Stomach (tissue), 9 donors: ENCODE measurements around the gene ADAMTS12. TPM values are rescaled to one million over a fixed set of nuclear protein-coding genes. Genes with fewer than 3 reads are reported as not detected.

Experiments
- DNase-seq, 2 donors: peaks; one replicate each; pipeline versions ENCODE4 v3.0.0 to v3.0.0-alpha.2; 2013 to 2019
- H3K27ac ChIP-seq, 5 donors: fragments of 200-600 bp in 4 of 5; sonication (generic) in 4 of 5; one replicate each; pipeline ENCODE4 v1.5.1; 2013 to 2019; ENCODE audit warnings: mild to moderate bottlenecking in 1 of 5, moderate library complexity in 1 of 5
- H3K27me3 ChIP-seq, 3 donors: fragments of 200-600 bp; sonication (generic); one replicate each; pipeline ENCODE4 v1.5.1; 2017 to 2019; ENCODE audit warnings: mixed run types in 1 of 3
- H3K36me3 ChIP-seq, 4 donors: fragments of 200-600 bp; sonication (generic); 1 replicate in 3 of 4; 2 replicates in 1 of 4; pipeline ENCODE4 v1.5.1; 2016 to 2019
- H3K4me1 ChIP-seq, 4 donors: fragments of 200-600 bp; sonication (generic); one replicate each; pipeline ENCODE4 v1.5.1; 2016 to 2019
- H3K4me3 ChIP-seq, 4 donors: fragments of 200-600 bp; sonication (generic) in 3 of 4; one replicate each; pipeline ENCODE4 v1.5.1; 2016 to 2019; ENCODE audit warnings: mild to moderate bottlenecking in 1 of 4
- H3K9me3 ChIP-seq, 4 donors: fragments of 200-600 bp; sonication (generic); one replicate each; pipeline ENCODE4 v1.5.1; 2016 to 2019
- CTCF ChIP-seq, 7 experiments: fragments of 450-650 bp in 4 of 7; fragments of 200-600 bp in 3 of 7; sonication (generic) in 3 of 7; IDR thresholded peaks; one replicate each; pipeline ENCODE4 v1.5.1; 2016 to 2019; ENCODE audit warnings: antibody characterized with exemption in 7 of 7, control low read depth in 2 of 7, mild to moderate bottlenecking in 1 of 7
- EP300 ChIP-seq: sonication (generic); formaldehyde crosslinking; IDR thresholded peaks from one replicate; pipeline ENCODE4 v1.6.1; 2017; ENCODE audit warnings: antibody characterized with exemption
- POLR2A ChIP-seq, 4 donors: fragments of 450-650 bp; IDR thresholded peaks; one replicate each; pipeline ENCODE4 v1.6.1; 2016; ENCODE audit warnings: antibody characterized with exemption in 4 of 4, control low read depth in 2 of 4, mild to moderate bottlenecking in 1 of 4, moderate library complexity in 1 of 4
- POLR2AphosphoS5 ChIP-seq, 3 donors: sonication (generic); formaldehyde crosslinking; IDR thresholded peaks; one replicate each; pipeline ENCODE4 v1.6.1; 2016; ENCODE audit warnings: antibody characterized with exemption in 3 of 3
- WGBS, 5 donors: extraction: QIAGEN DNeasy Blood & Tissue Kit in 3 of 5; methylation state at CpG; one replicate each; pipeline versions ENCODE4 v1.1.5 to v1.1.7; 2013 to 2018; 5-methylcytosine and 5-hydroxymethylcytosine counted together
- intact Hi-C: fragments of 100-400 bp; cut with DNase I; formaldehyde crosslinking; loops from one replicate; pipeline ENCODE4 v1.15.1; 2023; ENCODE audit warnings: low total_unique reads
- polyA plus RNA-seq, 3 donors: library from polyadenylated mRNA; stranded (reverse); fragments of 200-250 nt; gene quantifications; one replicate each; pipeline ENCODE4 v1.2.3, GENCODE V29; 2013
- total RNA-seq, 5 donors: library from RNA; depleted of rRNA; stranded (reverse); fragments of >200 nt; gene quantifications; one replicate each; pipeline versions ENCODE4 v1.1.0 to v1.2.3, GENCODE V29; 2014 to 2016
- donor health status: healthy with polysubstance abuse.
- donor health status: Bipolar disorder and iron deficiency.
- donor health status: healthy.

ADAMTS12 gene
- total and polyA plus RNA-seq, 8 donors = 0.14 to 17.1 (median 0.62) TPM; not detected in 1

DNA sequence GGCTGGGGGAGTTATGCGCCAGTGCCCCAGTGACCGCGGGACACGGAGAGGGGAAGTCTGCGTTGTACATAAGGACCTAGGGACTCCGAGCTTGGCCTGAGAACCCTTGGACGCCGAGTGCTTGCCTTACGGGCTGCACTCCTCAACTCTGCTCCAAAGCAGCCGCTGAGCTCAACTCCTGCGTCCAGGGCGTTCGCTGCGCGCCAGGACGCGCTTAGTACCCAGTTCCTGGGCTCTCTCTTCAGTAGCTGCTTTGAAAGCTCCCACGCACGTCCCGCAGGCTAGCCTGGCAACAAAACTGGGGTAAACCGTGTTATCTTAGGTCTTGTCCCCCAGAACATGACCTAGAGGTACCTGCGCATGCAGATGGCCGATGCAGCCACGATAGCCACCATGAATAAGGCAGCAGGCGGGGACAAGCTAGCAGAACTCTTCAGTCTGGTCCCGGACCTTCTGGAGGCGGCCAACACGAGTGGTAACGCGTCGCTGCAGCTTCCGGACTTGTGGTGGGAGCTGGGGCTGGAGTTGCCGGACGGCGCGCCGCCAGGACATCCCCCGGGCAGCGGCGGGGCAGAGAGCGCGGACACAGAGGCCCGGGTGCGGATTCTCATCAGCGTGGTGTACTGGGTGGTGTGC lies 44.7 kb upstream of the ADAMTS12 start, which contains the start of gene RXFP3:
Gene RXFP3, plus strand, starts transcription at position 6 of the 636 bp plus-strand sequence. Its CDS starts 355 bp downstream, at position 361.
- Histone ChIP-seq H3K27ac (no peak within 1 kb of the TSS), H3K4me1 (peaks cover 12 to 26% (median 21%) of the 10 kb centered on the region in 4 donors), H3K36me3 (no peaks in the 10 kb centered on the region), H3K4me3 (peak within 1 kb of the TSS; percentile 24 to 38 (median 28)), H3K9me3 (no peaks in the 10 kb centered on the region), H3K27me3 (peaks cover 13 to 65% (median 39%) of the 10 kb centered on the region in 3 donors)
- no peak for TF ChIP-seq POLR2AphosphoS5 (IDR thresholded peaks at IDR 0.05)
- no peak for TF ChIP-seq EP300
- no peak for TF ChIP-seq CTCF (IDR thresholded peaks at IDR 0.05)
- TF ChIP-seq POLR2A (IDR thresholded peaks at IDR 0.05) = no peak
- 11 to 18% (median 13%) methylated on average over 24 to 45 of the region's 45 CpGs for WGBS, 5 donors
- DNase-seq = peak in 1 of 2 donors; percentile 37
- intact Hi-C loops = no loop called here

- peaks cover 12 to 26% (median 21%) of the 10 kb centered on the region in 4 donors for H3K4me1 ChIP-seq
- 2 to 4% (median 3%) methylated on average over 16 to 30 of the region's 30 CpGs for WGBS, 5 donors
- H3K36me3 ChIP-seq = no peaks in the 10 kb centered on the region
- no peaks in the 10 kb centered on the region for H3K9me3 ChIP-seq
- peaks cover 13 to 60% (median 39%) of the 10 kb centered on the region in 3 donors for H3K27me3 ChIP-seq
- intact Hi-C loops = no loop called here
- H3K27ac ChIP-seq = no peak overlapping the region
- peak overlapping the region; percentile 24 to 38 (median 28) for H3K4me3 ChIP-seq
- peak; percentile 49 to 87 for DNase-seq
- no peak for TF ChIP-seq POLR2AphosphoS5 (IDR thresholded peaks at IDR 0.05)
- TF ChIP-seq CTCF (IDR thresholded peaks at IDR 0.05) = peak in 2 of 7 experiments; percentile 31 to 37
Measured at GRCh38 chr5:33936004-33936380, 44.2 kb upstream of the ADAMTS12 start.

- H3K9me3 ChIP-seq = no peaks in the 10 kb centered on the region
- no peak for DNase-seq
- intact Hi-C loops = no loop called here
- H3K27ac ChIP-seq = no peak overlapping the region
- peaks cover 13 to 42% (median 38%) of the 10 kb centered on the region in 3 donors for H3K27me3 ChIP-seq
- TF ChIP-seq POLR2A (IDR thresholded peaks at IDR 0.05) = no peak
- no peak for TF ChIP-seq CTCF (IDR thresholded peaks at IDR 0.05)
- no peak for TF ChIP-seq POLR2AphosphoS5 (IDR thresholded peaks at IDR 0.05)
- no peak for TF ChIP-seq EP300
- H3K4me3 ChIP-seq = no peak overlapping the region
- no peaks in the 10 kb centered on the region for H3K36me3 ChIP-seq
- H3K4me1 ChIP-seq = peaks cover 12 to 26% (median 21%) of the 10 kb centered on the region in 4 donors
- 49 to 68% (median 60%) methylated on average over 1 of the region's 1 CpG for WGBS, 5 donors
Measured at GRCh38 chr5:33934176-33934575, 42.4 kb upstream of the ADAMTS12 start.

- DNase-seq = no peak
- WGBS, 5 donors = 83 to 89% (median 87%) methylated on average over 3 of the region's 3 CpGs
- TF ChIP-seq POLR2A (IDR thresholded peaks at IDR 0.05) = no peak
- TF ChIP-seq EP300 = no peak
- TF ChIP-seq POLR2AphosphoS5 (IDR thresholded peaks at IDR 0.05) = no peak
- no peak for TF ChIP-seq CTCF (IDR thresholded peaks at IDR 0.05)
- peaks cover 12 to 26% (median 21%) of the 10 kb centered on the region in 4 donors for H3K4me1 ChIP-seq
- peaks cover 13 to 37% (median 34%) of the 10 kb centered on the region in 3 donors for H3K27me3 ChIP-seq
- H3K27ac ChIP-seq = no peak overlapping the region
- H3K4me3 ChIP-seq = no peak overlapping the region
- H3K36me3 ChIP-seq = no peaks in the 10 kb centered on the region
- intact Hi-C loops = no loop called here
- no peaks in the 10 kb centered on the region for H3K9me3 ChIP-seq
Measured at GRCh38 chr5:33933723-33934169, 42.0 kb upstream of the ADAMTS12 start.
